OCI-LY1 (cell line): ENCODE measurements around the gene CHCHD6.

Experiments used
- H2AFZ ChIP-seq: fragments of 200-600 bp; sonication (generic), shearing (Covaris generic); 2 replicates; pipeline ENCODE4 v1.6.0; 2014; ENCODE audit warnings: antibody characterized with exemption, mild to moderate bottlenecking, low read length
- H3F3A ChIP-seq: fragments of 200-600 bp; sonication (generic), shearing (Covaris generic); 2 replicates; pipeline ENCODE4 v1.6.0; 2014; ENCODE audit warnings: mild to moderate bottlenecking, antibody characterized with exemption, low read length, moderate library complexity; ENCODE audit not compliant: insufficient read depth
- H3K27ac ChIP-seq: fragments of 200-600 bp; sonication (generic); 2 replicates; pipeline ENCODE4 v1.5.1; 2014; ENCODE audit warnings: low read length, mixed run types, mild to moderate bottlenecking, low read depth; ENCODE audit not compliant: poor library complexity, severe bottlenecking
- H3K27me3 ChIP-seq: fragments of 200-600 bp; sonication (generic); 2 replicates; pipeline ENCODE4 v1.6.0; 2014; ENCODE audit warnings: antibody characterized with exemption, mild to moderate bottlenecking, low read length, moderate library complexity; ENCODE audit not compliant: insufficient read depth
- H3K36me3 ChIP-seq: fragments of 200-600 bp; sonication (generic); 2 replicates; pipeline ENCODE4 v1.6.1; 2014; ENCODE audit warnings: mild to moderate bottlenecking, antibody characterized with exemption, low read length, moderate library complexity, mixed read lengths; ENCODE audit not compliant: insufficient read depth
- H3K4me1 ChIP-seq: fragments of 200-600 bp; sonication (generic); 2 replicates; pipeline ENCODE4 v1.5.1; 2014; ENCODE audit warnings: mild to moderate bottlenecking, low read length, moderate library complexity; ENCODE audit not compliant: insufficient read depth, severe bottlenecking
- H3K4me2 ChIP-seq: fragments of 200-600 bp; sonication (generic), shearing (Covaris generic); 2 replicates; pipeline ENCODE4 v1.6.1; 2014; ENCODE audit warnings: low read length
- H3K4me3 ChIP-seq: fragments of 200-600 bp; sonication (generic); 2 replicates; pipeline ENCODE4 v1.5.1; 2014; ENCODE audit warnings: low read length, low read depth, mild to moderate bottlenecking, mixed read lengths; ENCODE audit not compliant: poor library complexity, severe bottlenecking
- H3K79me2 ChIP-seq: fragments of 200-600 bp; shearing (Covaris generic); 2 replicates; pipeline ENCODE4 v1.6.1; 2016; ENCODE audit warnings: mixed run types, low read length, mixed read lengths; ENCODE audit not compliant: insufficient read depth
- H3K9ac ChIP-seq: fragments of 200-600 bp; sonication (generic), shearing (Covaris generic); 2 replicates; pipeline ENCODE4 v1.6.1; 2014; ENCODE audit warnings: mild to moderate bottlenecking, low read length, mixed read lengths
- H3K9me2 ChIP-seq: fragments of 200-600 bp; sonication (generic), shearing (Covaris generic); 2 replicates; pipeline ENCODE4 v1.6.1; 2014; ENCODE audit warnings: low read depth, mild to moderate bottlenecking, low read length, mixed read lengths
- H3K9me3 ChIP-seq: fragments of 200-600 bp; shearing (Covaris generic); 2 replicates; pipeline ENCODE4 v1.6.1; 2014; ENCODE audit warnings: low read length, mixed read lengths
- H4K20me1 ChIP-seq: fragments of 200-600 bp; sonication (generic), shearing (Covaris generic); 2 replicates; pipeline ENCODE4 v1.6.0; 2016; ENCODE audit warnings: mild to moderate bottlenecking, low read length; ENCODE audit not compliant: insufficient read depth
- CTCF ChIP-seq: fragments of 200-600 bp; sonication (generic), shearing (Covaris generic); IDR thresholded peaks from 2 replicates; pipeline ENCODE4 v1.5.1; 2017; ENCODE audit warnings: mild to moderate bottlenecking, antibody characterized with exemption, low read length, moderate library complexity, mixed read lengths
- EZH2 ChIP-seq: fragments of 200-600 bp; sonication (generic), shearing (Covaris generic); IDR thresholded peaks from 2 replicates; pipeline ENCODE4 v1.8.0; 2017; ENCODE audit warnings: borderline replicate concordance, mixed run types, mild to moderate bottlenecking, antibody characterized with exemption, low read length, moderate library complexity, mixed read lengths

CHCHD6 gene

GRCh38 chr3:126663750-126664149 lies 40.3 kb upstream of the CHCHD6 start:
- TF ChIP-seq CTCF (no peak), EZH2 (no peak)
- Histone ChIP-seq H3K9me3 (no peaks in the 10 kb centered on the region), H3K79me2 (no peaks in the 10 kb centered on the region), H4K20me1 (no peaks in the 10 kb centered on the region), H3K4me1 (no peaks in the 10 kb centered on the region), H3K9me2 (no peaks in the 10 kb centered on the region), H3K9ac (no peak overlapping the region), H3K4me3 (no peak overlapping the region), H3F3A (no peaks in the 10 kb centered on the region), H2AFZ (no peak overlapping the region), H3K4me2 (no peak overlapping the region), H3K36me3 (no peaks in the 10 kb centered on the region), H3K27ac (no peak overlapping the region), H3K27me3 (peaks cover 5% of the 10 kb centered on the region; the same call in 1 of the 2 replicates)

- peak; percentile 18; the same call in 1 of the 2 replicates for TF ChIP-seq CTCF
- TF ChIP-seq EZH2: no peak
- no peak overlapping the region for H3K27ac ChIP-seq
- no peaks in the 10 kb centered on the region for H3K79me2 ChIP-seq
- H3K4me3 ChIP-seq: no peak overlapping the region
- H3K4me1 ChIP-seq: no peaks in the 10 kb centered on the region
- no peaks in the 10 kb centered on the region for H3K36me3 ChIP-seq
- no peaks in the 10 kb centered on the region for H4K20me1 ChIP-seq
- H3K9me2 ChIP-seq: no peaks in the 10 kb centered on the region
- H2AFZ ChIP-seq: no peak overlapping the region
- H3K27me3 ChIP-seq: peaks cover 5% of the 10 kb centered on the region; the same call in 1 of the 2 replicates
- H3K4me2 ChIP-seq: no peak overlapping the region
- H3K9me3 ChIP-seq: no peaks in the 10 kb centered on the region
- H3K9ac ChIP-seq: no peak overlapping the region
- no peaks in the 10 kb centered on the region for H3F3A ChIP-seq
Measured at GRCh38 chr3:126664591-126665214, 39.3 kb upstream of the CHCHD6 start.

- no peak overlapping the region for H3K4me2 ChIP-seq
- H3K27ac ChIP-seq: no peak overlapping the region
- H3K36me3 ChIP-seq: no peaks in the 10 kb centered on the region
- H3K9me2 ChIP-seq: no peaks in the 10 kb centered on the region
- no peak overlapping the region for H3K9ac ChIP-seq
- no peak overlapping the region for H2AFZ ChIP-seq
- H3K4me3 ChIP-seq: no peak overlapping the region
- H3K9me3 ChIP-seq: no peaks in the 10 kb centered on the region
- no peaks in the 10 kb centered on the region for H4K20me1 ChIP-seq
- no peaks in the 10 kb centered on the region for H3K4me1 ChIP-seq
- peaks cover 5% of the 10 kb centered on the region; the same call in 1 of the 2 replicates for H3K27me3 ChIP-seq
- TF ChIP-seq EZH2 (no peak), CTCF (no peak)
- H3K79me2 ChIP-seq: no peaks in the 10 kb centered on the region
- H3F3A ChIP-seq: no peaks in the 10 kb centered on the region
Measured at GRCh38 chr3:126665221-126665936, 38.7 kb upstream of the CHCHD6 start.
